CD4-positive, alpha-beta T cell treated with Interleukin-15 for 1 hour (primary cell): ENCODE data around the gene JAGN1.
"Not testable (repeated sequence)": the region's sequence is repeated elsewhere in the genome, so short reads cannot be mapped to it uniquely, and the experiment has no call there.

Experiments
- DNase-seq: peaks from one replicate; pipeline ENCODE4 v3.0.0-alpha.2; 2020

JAGN1 gene

DNA sequence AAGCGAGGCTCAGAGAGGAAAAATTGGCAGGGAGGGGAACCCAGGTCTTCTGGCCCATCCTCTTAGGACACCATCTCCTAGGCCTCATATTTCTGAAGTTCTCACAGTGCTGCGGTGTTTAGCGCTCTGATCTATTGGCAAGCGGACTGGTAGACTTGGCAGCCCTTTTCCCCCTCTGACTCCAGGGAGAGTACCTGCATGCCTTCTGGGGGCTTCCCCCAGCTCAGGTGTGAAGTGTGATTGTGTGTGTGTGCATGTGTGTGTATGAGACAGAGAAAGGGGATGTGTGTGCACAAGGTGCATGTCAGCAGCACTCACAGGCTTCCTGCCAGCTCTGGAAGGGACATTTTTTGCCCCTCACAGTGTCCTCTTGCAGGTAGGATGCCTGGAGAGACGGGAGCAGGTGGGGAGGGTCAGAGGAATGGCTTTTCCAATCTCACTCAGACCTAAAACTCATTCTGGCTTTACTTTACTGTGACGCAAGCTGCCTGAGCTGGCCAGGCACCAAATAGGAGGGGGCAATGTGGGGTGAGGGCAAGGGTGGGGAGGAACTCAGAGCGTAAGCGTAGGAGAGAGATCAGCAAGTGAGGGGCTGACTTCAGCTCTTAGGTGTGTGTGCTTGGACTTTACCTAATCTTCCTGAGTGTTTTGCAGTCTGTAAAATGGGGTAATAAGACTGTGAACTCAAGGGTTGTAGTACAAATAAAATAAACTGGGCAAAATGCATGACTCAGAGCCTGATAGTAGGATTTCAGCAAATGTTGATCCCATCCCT is 8.2 kb downstream of the JAGN1 start:
- no peak for DNase-seq

GRCh38 chr3:9899289-9899791 is 8.9 kb downstream of the JAGN1 start:
- DNase-seq = no peak

DNA sequence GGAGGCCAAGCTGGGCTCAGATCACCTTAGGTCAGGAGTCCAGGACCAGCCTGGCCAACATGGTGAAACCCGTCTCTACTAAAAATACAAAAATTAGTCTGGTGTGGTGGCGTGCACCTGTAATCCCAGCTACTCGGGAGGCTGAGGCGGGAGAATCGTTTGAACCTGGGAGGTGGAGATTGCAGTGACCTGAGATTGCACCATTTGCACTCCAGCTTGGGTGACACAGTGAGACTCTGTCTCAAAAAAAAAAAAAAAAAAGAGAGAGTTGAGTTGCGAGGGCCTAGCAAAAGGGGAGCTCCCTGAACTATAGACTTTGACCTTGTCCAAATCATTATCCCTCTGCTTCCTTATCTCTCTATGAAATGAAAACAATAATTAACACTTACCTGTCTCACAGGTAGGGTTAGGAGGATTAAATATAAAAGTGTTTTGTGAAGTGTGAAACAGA is 10.6 kb downstream of the JAGN1 start:
- DNase-seq = not testable (repeated sequence)

DNA sequence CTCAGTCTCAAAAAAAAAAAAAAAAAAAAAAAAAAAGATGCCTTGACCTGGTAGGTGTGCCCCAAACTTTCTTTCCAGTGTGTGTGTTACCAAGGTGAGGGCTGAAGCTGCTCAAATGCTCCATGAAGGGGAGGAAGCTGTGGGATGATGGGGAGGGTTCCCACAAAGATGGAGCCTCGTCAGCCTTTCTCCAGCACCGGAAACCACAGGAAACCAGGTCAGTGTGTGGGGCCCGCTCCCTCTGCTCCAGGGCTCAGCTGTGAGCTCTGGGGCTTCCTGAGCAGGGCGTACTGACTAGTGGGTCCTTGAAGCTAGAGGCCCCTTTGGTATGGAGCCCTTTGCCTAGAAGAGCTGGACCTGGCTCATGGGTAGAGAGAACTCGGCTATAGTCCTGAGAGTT is 11.6 kb downstream of the JAGN1 start:
- no peak for DNase-seq

DNA sequence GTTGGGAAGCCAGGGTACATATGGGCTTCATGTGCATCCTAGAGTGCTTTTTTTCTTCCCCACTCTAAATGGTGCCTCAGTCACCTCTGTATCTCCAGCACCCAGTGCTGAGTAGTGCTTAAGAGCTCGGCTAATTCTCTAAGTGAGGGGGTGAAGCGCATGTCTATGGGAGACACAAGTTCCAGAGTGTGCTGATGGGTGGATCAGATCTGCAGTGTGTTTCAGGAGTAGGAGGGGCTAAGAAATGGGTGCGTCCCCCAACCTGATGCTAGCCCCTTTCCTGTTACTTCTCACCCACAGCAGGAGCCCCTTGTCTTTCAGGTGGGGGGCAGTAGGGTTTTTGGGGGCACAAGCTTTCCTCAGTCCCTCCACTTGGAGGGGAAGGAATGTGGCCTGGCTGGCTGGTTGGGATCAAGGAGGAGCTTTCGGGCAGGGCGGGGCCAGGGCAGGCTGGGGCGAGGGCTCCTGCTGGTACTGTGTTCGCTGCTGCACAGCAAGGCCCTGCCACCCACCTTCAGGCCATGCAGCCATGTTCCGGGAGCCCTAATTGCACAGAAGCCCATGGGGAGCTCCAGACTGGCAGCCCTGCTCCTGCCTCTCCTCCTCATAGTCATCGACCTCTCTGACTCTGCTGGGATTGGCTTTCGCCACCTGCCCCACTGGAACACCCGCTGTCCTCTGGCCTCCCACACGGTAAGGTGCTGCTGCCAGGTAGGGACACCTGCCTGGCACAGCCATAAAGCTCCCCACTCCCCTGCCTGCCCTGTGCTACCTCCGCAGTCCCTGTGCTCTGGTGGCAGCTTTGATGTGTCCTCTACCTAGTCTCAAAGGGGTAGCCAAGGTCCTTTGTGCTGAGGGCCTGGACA is 12.2 kb downstream of the JAGN1 start, which contains the start of gene IL17RE:
IL17RE (plus strand) TSS at position 477 of the 866 bp plus-strand sequence; CDS start at position 562, 85 bp downstream.
- DNase-seq = no peak

DNA sequence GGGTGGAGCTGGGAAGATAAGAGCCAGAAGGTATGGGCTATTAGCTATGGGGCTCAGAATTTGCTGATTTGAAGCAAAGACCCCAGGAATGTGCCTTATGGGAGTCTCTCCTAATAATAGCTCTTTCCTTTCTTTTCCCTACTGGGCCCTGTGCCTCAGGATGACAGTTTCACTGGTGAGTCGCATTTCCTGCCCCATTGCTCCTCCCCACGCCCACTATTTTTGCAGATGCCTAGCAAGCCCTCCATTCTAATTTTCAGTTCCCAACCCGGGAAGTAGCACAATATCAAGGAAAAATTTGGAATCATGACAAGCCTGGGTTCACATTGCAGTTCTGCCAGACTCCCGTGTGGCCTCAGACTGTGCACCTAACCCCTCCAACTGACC is 12.8 kb downstream of the JAGN1 start:
- DNase-seq = no peak

DNA sequence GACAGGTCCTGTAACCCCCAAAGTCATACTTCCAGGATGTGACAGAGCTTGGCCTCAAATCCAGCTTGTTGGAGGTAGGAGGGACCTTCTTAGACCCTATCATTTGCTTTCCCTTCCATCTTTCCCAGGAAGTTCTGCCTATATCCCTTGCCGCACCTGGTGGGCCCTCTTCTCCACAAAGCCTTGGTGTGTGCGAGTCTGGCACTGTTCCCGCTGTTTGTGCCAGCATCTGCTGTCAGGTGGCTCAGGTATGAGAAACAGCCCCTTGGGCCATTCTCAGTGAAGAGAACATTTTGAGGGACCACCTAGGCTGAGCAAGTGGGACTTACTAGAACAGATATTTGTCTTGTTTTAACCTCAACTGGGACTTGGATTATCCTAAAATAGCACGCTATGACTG is 13.5 kb downstream of the JAGN1 start:
- DNase-seq = no peak

GRCh38 chr3:9906480-9906879 is 16.1 kb downstream of the JAGN1 start:
- DNase-seq = no peak

GRCh38 chr3:9908286-9908685 is 17.9 kb downstream of the JAGN1 start:
- DNase-seq = no peak

DNA sequence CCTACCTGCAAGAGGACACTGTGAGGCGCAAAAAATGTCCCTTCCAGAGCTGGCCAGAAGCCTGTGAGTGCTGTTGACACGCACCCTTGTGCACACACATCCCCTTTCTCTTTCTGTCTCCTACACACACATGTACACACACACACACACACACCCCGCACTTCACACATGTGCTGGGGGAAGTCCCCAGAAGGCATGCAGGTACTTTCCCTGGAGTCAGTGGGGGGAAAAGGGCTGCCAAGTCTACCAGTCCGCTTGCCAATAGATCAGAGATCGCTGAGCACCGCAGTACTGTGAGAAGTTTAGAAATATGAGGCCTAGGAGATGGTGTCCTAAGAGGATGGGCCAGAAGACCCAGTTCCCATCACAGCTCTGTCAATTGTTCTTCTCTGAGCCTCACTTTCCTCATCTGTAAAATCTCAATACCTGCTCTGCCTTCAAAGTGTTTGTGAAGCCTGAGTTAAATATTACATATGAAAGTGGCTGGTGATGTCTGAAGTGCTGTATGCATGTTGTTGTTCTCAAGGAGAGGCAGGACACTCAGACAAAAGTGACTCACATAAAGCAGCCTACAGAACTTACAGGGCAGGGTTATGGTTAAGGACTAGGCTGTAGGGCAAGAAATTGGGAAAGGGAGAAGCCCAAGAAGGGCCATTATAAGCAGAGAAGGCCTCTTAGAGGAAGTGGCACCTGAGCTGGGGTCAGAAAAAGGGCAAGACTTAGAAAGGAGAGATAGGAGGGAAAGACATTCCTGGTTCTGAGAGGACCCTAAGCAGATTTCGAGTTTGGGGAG is 19.0 kb downstream of the JAGN1 start:
- DNase-seq = no peak

DNA sequence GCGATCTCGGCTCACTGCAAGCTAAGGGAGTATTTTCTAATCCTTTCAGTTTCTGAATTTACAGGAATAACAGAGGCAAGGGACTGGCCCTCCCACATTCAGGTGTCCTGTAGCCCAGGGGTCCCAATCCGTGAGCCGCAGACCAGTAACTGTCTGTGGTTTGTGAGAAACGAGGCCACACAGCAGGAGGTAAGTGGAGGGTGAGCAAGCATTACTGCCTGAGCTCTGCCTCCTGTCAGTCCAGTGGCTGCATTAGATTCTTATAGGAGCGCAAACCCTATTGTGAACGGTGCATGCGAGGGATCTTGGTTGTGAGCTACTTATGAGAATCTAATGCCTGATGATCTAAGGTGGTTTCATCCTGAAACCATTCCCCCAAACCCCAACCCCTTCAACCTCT is 21.5 kb downstream of the JAGN1 start:
- DNase-seq = no peak

- DNase-seq = no peak
These were observed 22.0 kb downstream of the JAGN1 start for GRCh38 chr3:9912294-9912935.

DNA sequence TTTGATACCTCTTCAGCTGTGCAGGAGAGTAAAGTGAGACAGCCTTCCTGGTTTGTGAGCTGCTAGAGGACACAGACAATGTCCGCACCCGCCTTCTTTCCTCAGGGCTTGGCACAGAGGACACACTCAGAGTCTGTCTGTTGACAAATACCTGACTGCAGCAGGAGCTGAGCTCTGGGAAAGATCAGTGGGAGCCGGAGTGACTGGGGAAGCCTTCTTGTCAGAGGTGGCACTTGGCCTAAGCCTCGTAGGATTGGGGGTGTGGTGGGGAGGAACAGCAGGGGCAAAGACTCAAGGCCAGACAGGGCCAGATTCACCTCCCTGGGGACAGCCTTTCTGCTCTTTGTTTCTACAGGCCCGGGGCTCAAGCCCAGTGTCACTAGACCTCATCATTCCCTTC is 23.2 kb downstream of the JAGN1 start:
- no peak for DNase-seq

DNA sequence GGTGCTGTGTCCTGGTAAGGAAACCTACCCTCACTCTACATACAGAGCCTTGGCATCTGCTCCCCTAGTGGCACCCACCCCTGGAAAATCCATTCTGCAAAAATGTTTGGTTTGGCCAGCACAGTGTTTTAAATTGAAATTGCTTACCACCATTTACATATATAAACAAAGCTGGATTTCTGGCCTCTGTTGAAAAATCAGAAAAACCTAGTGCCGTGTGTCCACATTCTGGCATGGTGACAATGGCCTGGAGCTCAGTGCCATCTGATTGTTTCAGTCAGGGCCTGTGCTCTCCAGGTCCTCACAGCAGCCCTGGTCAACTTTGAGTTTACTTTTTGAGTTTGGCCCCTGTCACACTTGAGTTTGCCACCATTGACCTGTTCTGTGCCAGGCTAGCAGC is 23.6 kb downstream of the JAGN1 start:
- no peak for DNase-seq

DNA sequence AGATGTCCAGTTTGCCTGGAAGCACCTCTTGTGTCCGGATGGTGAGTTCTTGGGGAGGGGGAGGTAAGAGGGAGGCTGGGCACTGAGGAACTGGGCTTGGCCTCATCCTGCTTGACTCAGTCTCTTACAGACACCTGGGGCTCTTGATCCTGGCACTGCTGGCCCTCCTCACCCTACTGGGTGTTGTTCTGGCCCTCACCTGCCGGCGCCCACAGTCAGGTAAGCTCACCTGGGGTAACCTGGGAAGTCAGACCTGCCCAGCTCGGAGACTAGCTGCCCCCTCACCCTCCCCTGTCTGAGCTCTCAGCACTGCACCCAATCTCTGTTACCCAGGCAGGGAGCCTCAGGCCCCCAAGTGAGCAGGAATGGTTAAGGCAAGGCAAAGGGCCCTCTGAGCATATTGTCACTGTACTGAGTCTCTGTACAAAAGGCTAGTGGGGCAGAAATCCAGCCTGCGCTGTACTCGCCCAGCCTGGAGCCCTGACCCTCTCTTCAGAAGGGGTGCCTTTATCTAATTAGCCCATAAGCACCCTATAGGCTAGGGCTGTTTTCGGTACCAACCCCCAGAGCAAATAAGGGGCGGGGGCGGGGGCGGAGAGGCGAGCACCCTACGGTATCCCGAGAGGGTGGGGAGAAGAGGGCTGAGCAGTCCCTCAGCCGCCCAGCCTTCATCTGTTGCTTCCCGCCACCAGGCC is 24.3 kb downstream of the JAGN1 start:
- no peak for DNase-seq

- DNase-seq = no peak
These were observed 25.1 kb downstream of the JAGN1 start for GRCh38 chr3:9915254-9916141.

DNA sequence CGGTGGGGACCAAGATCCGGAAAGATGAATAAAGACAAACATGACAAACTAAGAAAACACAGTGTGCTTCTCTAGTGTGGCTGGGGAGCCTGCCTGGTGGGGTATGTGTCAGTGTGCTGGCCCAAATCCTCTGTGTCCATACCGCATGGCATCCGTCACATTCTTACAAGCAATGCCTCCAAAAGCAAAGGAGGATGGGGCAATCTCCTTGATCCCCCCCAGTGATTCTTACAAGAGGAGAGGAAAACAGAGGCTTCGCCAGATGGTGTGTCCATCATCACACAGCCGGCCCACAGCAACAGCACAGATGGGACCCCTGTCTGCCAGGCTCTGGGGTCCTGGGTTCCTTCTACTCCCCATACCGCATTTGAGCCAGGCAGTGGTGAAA is 25.9 kb downstream of the JAGN1 start:
- no peak for DNase-seq

DNA sequence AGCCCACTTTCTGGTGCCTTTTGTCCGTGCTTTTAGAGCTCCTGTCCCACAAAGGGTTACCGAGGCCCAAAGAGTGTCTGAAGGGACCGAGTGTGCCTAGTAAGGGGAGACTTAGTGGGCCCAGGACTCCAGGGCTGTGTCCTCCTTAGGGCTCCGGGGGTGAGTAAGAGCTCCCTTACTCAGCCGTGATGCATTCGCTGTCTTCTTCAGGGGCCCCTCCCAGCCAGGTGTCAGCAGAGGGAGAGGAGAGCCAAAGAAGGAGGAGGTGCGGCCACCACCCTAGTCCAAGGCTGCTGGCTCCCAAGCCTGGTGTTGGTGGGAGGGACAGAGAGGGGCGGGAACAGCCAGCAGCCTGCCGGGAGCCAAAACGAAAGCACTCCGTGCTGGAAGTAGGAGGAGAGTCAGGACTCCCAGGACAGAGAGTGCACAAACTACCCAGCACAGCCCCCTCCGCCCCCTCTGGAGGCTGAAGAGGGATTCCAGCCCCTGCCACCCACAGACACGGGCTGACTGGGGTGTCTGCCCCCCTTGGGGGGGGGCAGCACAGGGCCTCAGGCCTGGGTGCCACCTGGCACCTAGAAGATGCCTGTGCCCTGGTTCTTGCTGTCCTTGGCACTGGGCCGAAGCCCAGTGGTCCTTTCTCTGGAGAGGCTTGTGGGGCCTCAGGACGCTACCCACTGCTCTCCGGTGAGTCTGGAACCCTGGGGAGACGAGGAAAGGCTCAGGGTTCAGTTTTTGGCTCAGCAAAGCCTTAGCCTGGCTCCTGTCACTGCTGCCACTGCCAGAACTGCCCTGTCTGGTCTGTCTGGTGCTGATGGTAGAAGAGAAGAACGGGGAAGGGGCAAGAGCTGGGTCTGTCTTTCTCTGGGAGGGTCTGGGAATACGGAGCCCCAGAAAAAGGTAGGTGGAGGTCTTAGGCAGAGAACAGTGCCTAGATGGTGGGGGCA is 26.6 kb downstream of the JAGN1 start, which contains the start of gene IL17RC:
IL17RC (plus strand) TSS at position 365 of the 947 bp plus-strand sequence; CDS start at position 583, 218 bp downstream.
- no peak for DNase-seq

DNA sequence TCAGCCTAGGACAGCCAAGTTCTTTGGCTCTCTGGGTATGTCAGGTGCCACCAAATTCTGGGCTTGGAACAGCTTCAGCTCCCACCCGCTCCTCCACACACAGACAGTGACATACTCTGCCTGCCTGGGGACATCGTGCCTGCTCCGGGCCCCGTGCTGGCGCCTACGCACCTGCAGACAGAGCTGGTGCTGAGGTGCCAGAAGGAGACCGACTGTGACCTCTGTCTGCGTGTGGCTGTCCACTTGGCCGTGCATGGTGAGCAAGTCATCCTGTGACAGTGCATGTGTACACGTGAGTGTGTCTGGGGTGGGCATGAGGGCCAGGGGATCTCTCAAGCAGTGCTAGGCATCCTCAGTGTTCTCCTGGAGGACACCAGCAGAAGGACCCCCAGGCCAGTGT is 27.4 kb downstream of the JAGN1 start:
- no peak for DNase-seq
